C1 segment of cervical spinal cord (tissue), 14 donors: ENCODE measurements around the gene FSTL4.

ENCODE experiments used
- DNase-seq, 14 donors: peaks; one replicate each; lab custom pipeline; 2025; lab: John Stamatoyannopoulos, UW

The FSTL4 gene

DNA sequence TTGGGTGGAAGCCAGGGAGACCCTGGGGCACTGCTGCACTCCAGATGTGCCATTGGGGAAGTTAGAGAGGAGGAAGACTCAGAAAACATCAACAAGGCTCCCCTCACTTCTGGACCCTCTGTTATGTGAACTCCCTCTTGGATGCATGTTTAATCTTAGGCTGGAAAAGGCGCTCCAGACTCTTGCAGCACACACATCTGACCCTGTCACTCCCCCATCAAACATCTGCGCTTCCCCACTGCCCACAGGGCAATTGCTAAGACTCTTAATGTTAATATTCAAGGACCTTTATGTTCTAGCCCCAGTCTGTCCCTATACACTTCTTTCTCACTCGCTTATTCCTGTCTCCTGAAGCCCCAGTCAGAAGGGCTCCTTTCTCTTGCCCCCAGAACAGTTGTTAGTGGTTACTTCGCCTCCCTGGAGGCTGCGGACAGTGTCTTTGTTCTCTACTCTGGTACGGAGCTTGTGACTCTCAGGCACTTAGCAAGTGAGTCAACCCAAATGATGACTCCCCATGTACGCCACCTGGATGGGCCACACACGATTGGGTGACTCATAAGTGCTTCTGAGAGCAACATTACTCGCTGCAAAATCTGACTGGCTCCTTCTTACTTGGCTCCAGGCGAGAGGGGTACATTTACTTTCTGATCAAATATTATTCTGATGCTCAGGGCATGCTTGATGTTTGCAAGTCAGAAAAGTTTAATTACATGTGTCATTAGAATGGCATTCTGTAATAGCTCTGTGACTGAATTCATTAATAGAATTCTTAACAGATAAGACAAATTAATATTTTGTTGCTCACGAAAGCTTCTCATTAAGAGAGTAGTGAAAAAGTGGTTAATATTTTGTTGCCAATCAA, 366.9 kb downstream of the FSTL4 start:
- DNase-seq, result no peak

- no peak for DNase-seq
Measured at GRCh38 chr5:133244242-133244641, 368.1 kb downstream of the FSTL4 start.

DNA sequence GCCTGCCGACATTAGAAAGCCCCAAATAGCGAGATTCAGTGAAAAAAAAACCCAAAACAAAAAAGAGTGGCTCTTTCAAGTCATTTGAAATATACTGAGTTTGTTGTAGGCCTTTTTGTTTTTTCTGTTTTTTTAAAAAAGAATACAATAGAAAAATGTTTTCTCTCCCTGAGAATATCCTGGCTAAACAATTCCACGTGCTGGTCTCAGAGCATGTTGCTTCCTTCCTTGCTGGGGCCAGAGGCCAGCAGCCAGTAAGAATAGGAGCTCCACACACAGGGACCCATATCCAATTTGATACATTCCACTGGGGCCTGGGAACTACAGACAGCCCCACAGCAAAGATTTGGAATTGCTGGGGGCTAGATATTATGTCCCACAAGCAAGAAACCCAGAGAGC, 369.1 kb downstream of the FSTL4 start:
- no peak for DNase-seq

DNA sequence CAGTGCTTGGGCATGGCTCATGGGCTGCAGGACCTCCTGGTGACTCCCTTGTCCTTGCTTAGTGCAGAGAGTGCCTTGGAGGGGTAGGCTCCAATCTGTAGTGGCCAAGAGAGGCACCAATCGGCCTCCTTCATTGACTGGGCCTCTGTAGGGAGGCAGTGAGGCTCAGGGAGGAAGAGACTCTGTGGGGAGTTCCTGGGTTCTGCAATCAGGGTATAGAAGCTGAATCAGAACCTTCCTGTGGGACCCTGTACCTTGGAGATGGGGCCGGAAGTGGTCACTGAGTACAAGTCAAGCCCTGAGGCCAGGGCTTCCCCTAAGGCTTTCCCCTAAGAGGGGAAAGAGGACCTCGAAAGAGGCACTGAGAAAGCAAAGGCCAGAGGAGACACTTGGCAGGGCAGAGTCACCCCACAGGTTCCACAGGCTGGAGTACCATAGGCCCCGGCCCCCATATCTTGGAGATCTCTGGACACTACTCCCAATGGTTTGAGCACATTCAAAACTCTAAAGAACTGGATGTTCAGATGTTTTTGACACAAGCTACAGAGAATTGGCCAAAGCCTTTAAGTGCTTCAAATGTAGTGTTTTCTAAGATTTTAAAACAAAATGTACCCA, 370.0 kb downstream of the FSTL4 start:
- no peak for DNase-seq

GRCh38 chr5:133241179-133242092, 370.9 kb downstream of the FSTL4 start:
- DNase-seq, result no peak

GRCh38 chr5:133240425-133241091, 371.8 kb downstream of the FSTL4 start:
- no peak for DNase-seq

- DNase-seq, result no peak
Measured at GRCh38 chr5:133238426-133239205, 373.7 kb downstream of the FSTL4 start.

DNA sequence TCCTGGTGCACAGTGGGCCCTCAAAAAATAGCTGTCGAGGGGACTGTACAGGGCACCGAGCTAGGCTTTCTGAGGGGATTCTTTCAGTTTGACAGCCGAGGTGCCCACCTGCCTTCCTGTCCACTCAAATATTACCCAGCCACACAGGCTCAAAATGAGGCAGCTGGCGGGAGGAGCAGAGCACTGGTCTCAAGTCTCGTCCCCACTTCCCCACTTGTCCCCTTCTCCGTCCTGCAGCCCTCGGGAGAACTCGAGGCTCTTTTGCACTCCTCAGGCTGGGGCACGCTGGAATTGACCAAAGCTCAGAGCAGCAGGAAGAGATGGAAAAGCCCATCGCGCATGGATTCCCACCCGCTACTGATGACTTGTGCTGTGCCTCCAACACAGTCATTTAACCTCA, 375.4 kb downstream of the FSTL4 start:
- no peak for DNase-seq

- DNase-seq, result no peak
Measured at GRCh38 chr5:133236541-133236951, 375.8 kb downstream of the FSTL4 start.

DNA sequence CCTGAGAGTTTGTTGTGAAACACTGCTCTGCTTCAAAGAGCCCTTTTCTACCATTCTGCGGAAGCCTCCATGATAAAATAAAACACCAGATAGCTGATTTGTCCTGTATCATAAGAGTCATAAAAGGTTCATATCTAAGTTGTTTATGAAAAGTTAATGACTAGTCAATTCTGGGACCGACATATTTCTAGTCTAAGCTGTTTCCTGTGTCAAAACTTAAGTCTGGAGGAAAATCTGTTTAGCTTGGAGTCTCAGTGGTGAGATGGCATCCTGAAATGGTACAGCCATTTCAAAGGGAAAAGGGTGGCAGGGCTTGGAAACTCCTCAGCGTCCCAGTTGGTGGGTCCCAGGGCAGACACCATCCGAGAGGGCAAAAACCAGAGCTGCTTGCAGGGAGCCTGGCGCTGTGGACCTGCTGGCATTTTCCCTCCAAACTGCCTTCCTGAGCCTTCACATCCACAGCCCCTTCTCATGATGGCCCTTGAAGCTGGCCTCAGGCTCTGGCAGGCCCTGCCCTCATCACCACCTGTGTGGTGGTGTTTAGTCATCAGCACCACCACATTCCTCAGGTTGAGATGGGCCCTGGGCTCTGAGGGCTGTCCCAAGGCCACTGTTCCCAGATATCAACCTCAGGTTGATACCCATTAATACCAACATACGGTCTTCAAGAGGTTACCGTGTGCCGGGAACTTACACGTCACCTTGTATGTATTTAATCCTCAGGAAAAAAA, 376.5 kb downstream of the FSTL4 start:
- DNase-seq, result no peak

- DNase-seq, result no peak
Measured at GRCh38 chr5:133234911-133235310, 377.4 kb downstream of the FSTL4 start.

GRCh38 chr5:133234273-133234672, 378.1 kb downstream of the FSTL4 start:
- DNase-seq, result no peak

- DNase-seq, result no peak
Measured at GRCh38 chr5:133233616-133234015, 378.7 kb downstream of the FSTL4 start.

DNA sequence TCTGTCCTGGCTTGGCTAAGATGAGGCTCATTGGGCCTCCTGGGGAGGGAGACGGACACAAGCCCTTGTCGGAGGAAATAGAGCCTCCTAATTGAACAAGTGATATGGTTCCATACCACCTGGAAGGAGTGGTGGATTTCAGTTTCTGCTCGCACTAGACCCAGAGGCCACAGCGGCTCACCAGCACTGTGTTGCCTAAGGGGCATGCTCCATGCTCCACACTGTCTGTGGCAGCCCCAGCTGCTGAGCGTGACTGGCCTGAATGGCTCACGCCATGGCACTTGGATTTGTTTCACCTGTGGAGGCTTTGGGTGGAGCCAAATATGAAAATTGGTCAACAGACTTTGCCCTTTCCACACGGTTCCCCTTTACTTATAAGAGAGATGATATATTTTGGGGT, 379.4 kb downstream of the FSTL4 start:
- no peak for DNase-seq

DNA sequence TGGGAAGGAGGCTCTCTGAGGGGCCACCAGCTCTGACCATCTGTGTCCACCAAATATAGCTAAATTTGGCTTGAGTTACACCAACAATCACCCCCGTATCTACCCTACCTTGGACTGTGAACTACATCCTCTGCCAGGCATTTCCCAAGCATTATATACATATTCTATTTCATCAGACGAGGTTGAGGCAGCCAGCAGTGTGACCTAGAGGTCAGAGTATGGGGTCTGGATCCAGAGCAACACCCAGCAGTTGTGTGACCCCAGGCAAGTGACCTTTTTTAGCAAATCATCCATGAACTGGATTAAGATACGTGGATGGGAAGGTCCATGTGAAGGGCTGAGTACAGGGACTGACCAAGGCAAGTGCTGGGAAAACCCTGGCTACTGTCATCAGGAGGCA, 379.9 kb downstream of the FSTL4 start:
- DNase-seq, result no peak

DNA sequence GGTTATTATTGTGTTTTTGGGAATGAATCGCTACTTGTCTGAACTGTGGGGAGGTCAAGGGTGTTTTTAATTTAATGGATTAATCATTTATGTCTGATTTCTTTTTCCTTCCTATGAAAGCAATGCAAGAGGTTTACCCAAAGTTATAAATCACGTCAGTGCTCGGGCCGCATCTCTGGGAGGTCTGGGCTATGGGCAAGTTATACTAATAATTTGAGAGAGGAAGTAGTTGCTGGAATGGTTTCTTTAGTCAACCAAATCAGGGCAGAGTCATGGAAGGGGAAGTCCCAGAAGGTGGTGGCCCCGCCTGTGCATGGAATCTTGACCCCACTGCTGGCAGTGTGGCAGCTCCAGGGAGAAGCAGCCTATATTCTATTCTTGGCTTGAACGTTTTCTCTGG, 380.3 kb downstream of the FSTL4 start:
- no peak for DNase-seq

DNA sequence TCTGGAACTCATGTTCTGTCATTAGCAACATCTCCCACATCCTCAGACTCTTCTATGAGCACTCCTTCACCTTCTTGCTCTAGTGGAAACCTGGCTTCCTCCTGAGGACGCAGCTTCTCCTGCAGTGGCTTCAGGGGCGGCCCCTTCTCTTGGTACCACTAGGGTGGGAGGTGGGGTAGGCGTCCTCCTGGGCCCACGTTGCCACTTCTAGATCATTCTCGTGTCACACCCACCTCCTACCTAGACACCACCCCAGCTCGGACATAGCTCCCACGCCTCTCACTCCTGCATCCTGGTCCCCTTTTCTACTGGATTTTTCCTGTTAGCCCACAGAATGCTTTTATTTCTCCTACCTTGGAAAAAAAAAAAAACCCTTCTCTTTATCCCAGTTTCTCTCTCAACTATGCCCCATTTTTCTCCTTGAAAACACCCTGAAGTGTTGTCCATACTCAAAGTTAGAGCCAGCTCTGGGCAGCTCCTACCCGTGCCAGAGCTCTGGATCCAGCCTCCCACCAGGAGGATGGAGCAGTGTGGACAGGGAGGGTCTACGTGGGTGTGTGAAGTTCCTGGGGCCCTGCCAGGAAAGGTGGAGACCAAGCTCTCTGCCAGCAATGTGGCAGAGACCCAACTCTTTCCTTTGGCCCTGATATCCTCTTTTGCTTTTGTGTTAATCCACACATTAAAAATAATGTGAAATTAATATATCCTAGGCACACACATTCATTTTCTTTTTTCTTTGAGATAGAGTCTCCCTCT, 381.3 kb downstream of the FSTL4 start:
- DNase-seq, result no peak

DNA sequence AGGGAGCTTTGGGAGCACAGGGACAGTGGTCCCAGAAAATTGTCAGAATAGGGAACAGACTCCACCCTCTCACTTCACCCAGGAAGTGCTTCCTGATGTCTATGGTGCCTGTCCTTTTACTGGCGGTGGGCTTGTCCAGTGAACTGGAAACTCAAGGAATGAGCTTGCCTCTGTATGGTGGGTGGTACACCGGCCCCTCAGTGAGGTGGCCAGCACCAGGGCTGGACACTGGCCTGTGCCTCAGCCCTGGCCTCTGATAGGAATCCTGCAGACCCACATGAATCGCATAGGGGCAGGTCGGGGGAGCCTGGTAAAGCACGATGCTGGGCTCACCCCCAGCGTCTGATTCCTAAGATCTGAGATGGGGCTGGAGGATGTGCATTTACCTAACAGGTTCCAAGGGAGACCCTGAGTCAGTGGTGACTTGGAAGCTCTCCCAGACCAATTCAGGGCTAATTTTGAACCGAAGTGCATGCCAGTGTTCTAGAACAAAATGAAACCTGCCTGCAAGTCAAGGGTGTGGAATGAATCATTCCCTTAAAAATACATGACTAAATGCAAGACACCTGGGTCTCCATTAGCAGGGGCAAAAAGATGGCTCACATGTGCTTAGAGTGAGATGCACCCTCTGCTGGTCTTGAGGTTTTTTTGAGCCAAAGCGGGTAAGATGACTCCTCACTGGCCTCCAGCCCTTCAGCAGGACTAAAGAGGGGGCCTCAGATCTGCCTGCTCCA, 382.2 kb downstream of the FSTL4 start:
- no peak for DNase-seq

DNA sequence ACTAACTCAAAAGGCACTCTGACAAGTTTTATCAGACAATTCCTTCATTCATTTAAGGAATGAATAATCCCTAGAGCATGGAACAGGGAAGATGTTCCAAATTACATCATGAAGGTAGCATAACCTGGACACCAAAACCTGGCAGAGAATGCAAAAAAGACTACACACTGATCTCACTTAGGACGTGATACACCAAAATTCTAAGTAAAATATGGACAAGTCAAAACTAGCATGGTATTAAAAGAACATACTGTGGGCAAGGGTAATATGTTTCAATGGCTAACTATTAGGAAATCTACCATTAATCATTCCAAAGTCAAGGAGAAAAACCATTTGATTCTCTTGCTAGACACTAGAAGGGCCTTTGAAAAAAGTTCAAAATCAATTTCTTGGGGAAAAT, 384.0 kb downstream of the FSTL4 start:
- DNase-seq, result no peak
